Endothelial cell of umbilical vein (primary cell): ENCODE measurements around the gene RBM20. TPM values are rescaled to one million over a fixed set of nuclear protein-coding genes. Genes with fewer than 3 reads are reported as not detected.

Experiments
- BruUV-seq: library from RNA; stranded (reverse); fragments of 400-500 nt; replicated peaks from 2 replicates; lab custom pipeline; 2021; lab: Mats Ljungman, UMichigan
- CTCF ChIA-PET: fragments of 300-600, 350-600 bp; sonication (Branson Sonifier 250); formaldehyde crosslinking; loops from one replicate; lab custom pipeline; 2021; ENCODE audit warnings: antibody characterized with exemption, inconsistent platforms; lab: Charles Lee
- POLR2A ChIA-PET: fragments of 300-600, 350-600 bp; sonication (Branson Sonifier 250); formaldehyde crosslinking; loops from one replicate; lab custom pipeline; 2021; ENCODE audit warnings: antibody characterized with exemption, inconsistent platforms; lab: Charles Lee
- DNase-seq: peaks from one replicate; pipeline ENCODE4 v3.0.0-alpha.2; 2011; ENCODE audit warnings: low read depth, low spot score
- FAIRE-seq: peaks from 2 replicates; lab custom pipeline; 2011; peaks lifted over from hg19 to GRCh38; lab: Jason Lieb, UNC
- H2AFZ ChIP-seq: 2 replicates; pipeline ENCODE4 v1.6.0; 2012; ENCODE audit warnings: low read depth, low read length, control low read depth, inconsistent platforms
- H3K27ac ChIP-seq: 2 replicates; pipeline ENCODE4 v1.5.1; 2011; ENCODE audit warnings: low read depth, mild to moderate bottlenecking, control low read depth, low read length, moderate library complexity; ENCODE audit not compliant: insufficient read depth
- H3K27me3 ChIP-seq, 2 experiments: 2 replicates each; pipeline versions ENCODE4 v1.6.0 to v1.6.1; 2011; ENCODE audit warnings: low read length in 2 of 2, mixed read lengths in 1 of 2; ENCODE audit not compliant: control insufficient read depth in 2 of 2, insufficient read depth in 2 of 2
- H3K36me3 ChIP-seq, 2 experiments: 2 replicates in 1 of 2; 3 replicates in 1 of 2; pipeline ENCODE4 v1.5.1; 2011; ENCODE audit warnings: low read length in 2 of 2, mild to moderate bottlenecking in 1 of 2, moderate library complexity in 1 of 2; ENCODE audit not compliant: control insufficient read depth in 2 of 2, insufficient read depth in 2 of 2; ENCODE audit errors: extremely low read depth in 1 of 2
- H3K4me1 ChIP-seq: 3 replicates; pipeline ENCODE4 v1.5.1; 2011; ENCODE audit warnings: mild to moderate bottlenecking, low read length; ENCODE audit not compliant: control insufficient read depth, insufficient read depth; ENCODE audit errors: extremely low read depth
- H3K4me2 ChIP-seq: 2 replicates; pipeline ENCODE4 v1.6.1; 2011; ENCODE audit warnings: low read length, control low read depth, mixed read lengths; ENCODE audit not compliant: insufficient read depth
- H3K4me3 ChIP-seq, 3 experiments: fragments of 200-600 bp in 1 of 3; sonication (generic), shearing (Covaris generic) in 1 of 3; replicated peaks in 1 of 3; 2 replicates each; pipeline ENCODE4 v1.5.1; 2011 to 2016; ENCODE audit warnings: control low read depth in 3 of 3, low read length in 3 of 3, mild to moderate bottlenecking in 2 of 3, inconsistent platforms in 1 of 3, low read depth in 1 of 3, moderate library complexity in 1 of 3; ENCODE audit not compliant: insufficient read depth in 1 of 3
- H3K79me2 ChIP-seq: 2 replicates; pipeline ENCODE4 v1.6.0; 2012; ENCODE audit warnings: low read length, inconsistent platforms; ENCODE audit not compliant: control insufficient read depth, insufficient read depth
- H3K9ac ChIP-seq: replicated peaks from 2 replicates; pipeline ENCODE3; 2011; ENCODE audit warnings: low read length, control low read depth; ENCODE audit not compliant: insufficient read depth; ENCODE audit errors: extremely low read depth
- H3K9me1 ChIP-seq: replicated peaks from 3 replicates; pipeline ENCODE4 v1.6.0; 2011; ENCODE audit warnings: mild to moderate bottlenecking, low read length; ENCODE audit not compliant: control insufficient read depth, insufficient read depth; ENCODE audit errors: extremely low read depth
- H3K9me3 ChIP-seq: replicated peaks from 2 replicates; pipeline ENCODE4 v1.5.1; 2012; ENCODE audit warnings: low read length, inconsistent platforms; ENCODE audit not compliant: control insufficient read depth, insufficient read depth
- H4K20me1 ChIP-seq: replicated peaks from 2 replicates; pipeline ENCODE3; 2011; ENCODE audit warnings: mild to moderate bottlenecking, low read length; ENCODE audit not compliant: control insufficient read depth, insufficient read depth; ENCODE audit errors: extremely low read depth
- CTCF ChIP-seq, 2 donors: IDR thresholded peaks; 1 replicate in 1 of 2; 2 replicates in 1 of 2; pipeline ENCODE4 v1.5.1; 2011; ENCODE audit warnings: low read length in 2 of 2, mild to moderate bottlenecking in 2 of 2, moderate library complexity in 2 of 2, control low read depth in 1 of 2, inconsistent platforms in 1 of 2, low read depth in 1 of 2; ENCODE audit not compliant: insufficient read depth in 1 of 2; ENCODE audit errors: extremely low read depth in 1 of 2
- EZH2 ChIP-seq: IDR thresholded peaks from 2 replicates; pipeline ENCODE4 v1.6.1; 2012; ENCODE audit warnings: borderline replicate concordance, low read depth, mild to moderate bottlenecking, moderate library complexity, low read length, inconsistent platforms; ENCODE audit not compliant: severe bottlenecking
- FOS ChIP-seq: IDR thresholded peaks from 2 replicates; pipeline ENCODE4 v1.6.1; 2011; ENCODE audit warnings: mild to moderate bottlenecking, low read length, moderate library complexity, borderline replicate concordance; ENCODE audit not compliant: insufficient read depth
- GATA2 ChIP-seq: IDR thresholded peaks from 2 replicates; pipeline ENCODE4 v1.7.0; 2011; ENCODE audit warnings: low read depth, mild to moderate bottlenecking, moderate library complexity, mixed read lengths, low read length; ENCODE audit not compliant: insufficient read length, insufficient read depth
- JUN ChIP-seq: IDR thresholded peaks from 2 replicates; pipeline ENCODE4 v1.6.1; 2011; ENCODE audit warnings: borderline replicate concordance, low read depth; ENCODE audit not compliant: insufficient read length, insufficient read depth
- MAX ChIP-seq: IDR thresholded peaks from 2 replicates; pipeline ENCODE4 v1.6.1; 2011; ENCODE audit not compliant: insufficient read depth, insufficient read length
- MYC ChIP-seq: IDR thresholded peaks from one replicate; pipeline ENCODE4 v1.6.1; 2011; ENCODE audit warnings: mild to moderate bottlenecking, low read depth, low read length
- POLR2A ChIP-seq: IDR thresholded peaks from 2 replicates; pipeline ENCODE4 v1.6.1; 2012; ENCODE audit warnings: low read depth, mild to moderate bottlenecking, control low read depth, low read length
- POLR2AphosphoS5 ChIP-seq: IDR thresholded peaks from 2 replicates; pipeline ENCODE4 v1.6.1; 2012; ENCODE audit warnings: low read depth, mild to moderate bottlenecking, control low read depth, low read length, moderate library complexity; ENCODE audit not compliant: insufficient read depth
- dilution Hi-C: fragments of 300-500 bp; cut with MboI; formaldehyde crosslinking; loops from one replicate; pipeline ENCODE4 v1.15.0; 2019; ENCODE audit warnings: low sequenced_read_pairs; ENCODE audit not compliant: extremely low pct_ligation_motif_present
- intact Hi-C: fragments of 100-400 bp; cut with micrococcal nuclease; formaldehyde crosslinking; loops from one replicate; pipeline ENCODE4 v1.10.0; 2022
- polyA plus RNA-seq, 4 experiments: library from polyadenylated mRNA; depleted of rRNA in 3 of 4; stranded (reverse) in 3 of 4; unstranded in 1 of 4; fragments of >200 nt; gene quantifications; 2 replicates each; pipeline versions ENCODE4 v1.2.1 to v1.2.3, GENCODE V29; 2011 to 2012; ENCODE audit warnings: missing spikeins in 1 of 4
- total RNA-seq: library from RNA; stranded (reverse); gene quantifications from 2 replicates; pipeline ENCODE4 v1.2.3, GENCODE V29; 2021

Gene RBM20
- total and polyA plus RNA-seq, 2 donors (not counting 3 experiments of a cell fraction or from before 2014, with no cell fraction given): 0.04 TPM; not detected in 1

GRCh38 chr10:110656612-110657011 is 12.5 kb downstream of the RBM20 start:
- FAIRE-seq (no peak), DNase-seq (no peak)
- ChIA-PET POLR2A (no interaction called here), CTCF (no interaction called here)
- TF ChIP-seq MYC: no peak
- TF ChIP-seq JUN: no peak
- TF ChIP-seq POLR2AphosphoS5: no peak
- no peak for TF ChIP-seq FOS
- TF ChIP-seq MAX: no peak
- TF ChIP-seq GATA2: no peak
- no peak for TF ChIP-seq POLR2A
- no peak for TF ChIP-seq EZH2
- no peak for TF ChIP-seq CTCF (IDR thresholded peaks at IDR 0.05; ENCODE audit: extremely low read depth in 1 of 2, insufficient read depth in 1 of 2, low read depth in 1 of 2, low read length in 2 of 2)
- Histone ChIP-seq H3K27me3 (peaks cover 16 to 24% of the 10 kb centered on the region in 2 experiments), H2AFZ (no peak overlapping the region), H3K27ac (no peak overlapping the region), H3K9me1 (no peaks in the 10 kb centered on the region), H3K4me1 (no peaks in the 10 kb centered on the region), H3K9me3 (no peaks in the 10 kb centered on the region), H3K4me3 (no peak overlapping the region), H3K79me2 (no peaks in the 10 kb centered on the region), H4K20me1 (no peaks in the 10 kb centered on the region), H3K4me2 (no peak overlapping the region), H3K36me3 (no peaks in the 10 kb centered on the region), H3K9ac (no peak overlapping the region)
- intact Hi-C loops: no loop called here
- dilution Hi-C loops: no loop called here
- no TSS peak for BruUV-seq
